ENCODE results near the gene SMG6. TPM values are rescaled to one million over a fixed set of nuclear protein-coding genes. Genes with fewer than 3 reads are reported as not detected.

Gene SMG6
- total RNA-seq, 4 donors from 2014 or later, result 17.9 to 24.0 (median 20.1) TPM

DNA sequence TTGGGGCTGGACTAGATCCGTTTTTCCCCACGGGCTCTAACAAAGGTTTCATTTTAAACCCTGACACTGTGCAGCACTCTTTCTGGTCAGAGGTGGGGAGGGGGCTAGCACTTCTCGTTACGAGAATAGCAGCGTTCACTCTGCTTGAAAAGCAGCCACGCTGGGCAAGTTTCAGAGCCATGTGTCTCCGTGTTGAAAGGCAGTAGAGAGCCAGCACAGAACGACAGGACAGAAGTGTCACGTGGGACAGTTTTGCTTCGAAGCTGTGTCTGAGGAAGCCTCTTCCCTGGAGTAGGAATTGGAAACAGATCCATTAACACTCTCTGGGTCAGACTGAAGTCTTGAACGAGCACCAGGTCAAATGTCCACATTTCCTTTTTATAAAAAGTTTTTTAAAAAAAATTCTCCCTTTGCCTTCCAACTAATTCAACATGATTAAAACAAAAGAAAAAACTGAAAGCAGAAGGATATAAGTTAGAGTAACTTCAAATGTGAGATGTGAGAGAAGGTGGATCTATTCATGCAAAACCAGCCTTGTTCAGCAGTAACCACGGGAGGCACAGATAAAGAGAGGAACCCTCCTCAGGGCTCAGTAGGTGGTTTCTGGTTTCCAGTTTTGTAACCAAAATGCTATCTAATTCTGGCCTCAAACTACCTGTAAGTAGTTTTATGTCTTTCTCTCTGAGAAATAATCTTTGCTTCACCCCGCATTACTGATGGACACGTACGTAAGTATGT is 65.0 kb downstream of the SMG6 start:
- WGBS, 2 donors, result 63 to 66% methylated on average over 13 to 15 of the region's 15 CpGs
- intact Hi-C loops (cut with DNase I), result loop anchor here (10.0 kb wide), 1 partner anchor 64 kb away; no protein-coding TSS in a partner anchor
- H3K27me3 ChIP-seq, result no peaks in the 10 kb centered on the region
- peaks cover 0 to 66% (median 5%) of the 10 kb centered on the region in 3 donors for H3K36me3 ChIP-seq
- DNase-seq, result no peak
- no peak for TF ChIP-seq POLR2A (IDR thresholded peaks at IDR 0.05)
- TF ChIP-seq, protein P1, sequence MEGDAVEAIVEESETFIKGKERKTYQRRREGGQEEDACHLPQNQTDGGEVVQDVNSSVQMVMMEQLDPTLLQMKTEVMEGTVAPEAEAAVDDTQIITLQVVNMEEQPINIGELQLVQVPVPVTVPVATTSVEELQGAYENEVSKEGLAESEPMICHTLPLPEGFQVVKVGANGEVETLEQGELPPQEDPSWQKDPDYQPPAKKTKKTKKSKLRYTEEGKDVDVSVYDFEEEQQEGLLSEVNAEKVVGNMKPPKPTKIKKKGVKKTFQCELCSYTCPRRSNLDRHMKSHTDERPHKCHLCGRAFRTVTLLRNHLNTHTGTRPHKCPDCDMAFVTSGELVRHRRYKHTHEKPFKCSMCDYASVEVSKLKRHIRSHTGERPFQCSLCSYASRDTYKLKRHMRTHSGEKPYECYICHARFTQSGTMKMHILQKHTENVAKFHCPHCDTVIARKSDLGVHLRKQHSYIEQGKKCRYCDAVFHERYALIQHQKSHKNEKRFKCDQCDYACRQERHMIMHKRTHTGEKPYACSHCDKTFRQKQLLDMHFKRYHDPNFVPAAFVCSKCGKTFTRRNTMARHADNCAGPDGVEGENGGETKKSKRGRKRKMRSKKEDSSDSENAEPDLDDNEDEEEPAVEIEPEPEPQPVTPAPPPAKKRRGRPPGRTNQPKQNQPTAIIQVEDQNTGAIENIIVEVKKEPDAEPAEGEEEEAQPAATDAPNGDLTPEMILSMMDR (IDR thresholded peaks at IDR 0.05), result no peak
- peak overlapping the region in 1 of 4 donors; percentile 31 for H3K4me3 ChIP-seq
- H3K9me3 ChIP-seq, result no peaks in the 10 kb centered on the region
- H3K4me1 ChIP-seq, result peaks cover 0 to 70% (median 32%) of the 10 kb centered on the region in 3 donors
- peak overlapping the region; percentile 31 to 83 (median 78) for H3K27ac ChIP-seq

DNA sequence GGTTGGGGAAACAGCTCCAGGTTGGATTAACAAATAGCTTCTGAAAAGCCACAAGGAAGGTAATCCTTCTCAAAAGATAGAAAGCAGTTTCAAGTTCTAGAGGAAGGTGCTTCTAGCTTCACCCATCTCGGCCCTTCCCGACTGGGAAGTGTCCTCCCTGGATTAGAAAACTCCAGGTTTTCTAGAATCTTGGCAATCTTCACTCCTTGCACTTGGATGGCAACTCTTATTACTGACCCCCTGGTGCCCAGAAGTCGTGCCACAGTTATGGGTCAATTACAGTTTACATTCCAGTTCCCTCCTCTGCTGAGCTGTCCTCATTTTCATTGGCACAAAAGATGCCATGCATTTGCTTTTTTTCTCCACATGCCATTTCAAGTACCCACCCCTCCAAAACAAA is 65.6 kb downstream of the SMG6 start:
- TF ChIP-seq, protein P1 (IDR thresholded peaks at IDR 0.05), result no peak
- no peak for TF ChIP-seq POLR2A (IDR thresholded peaks at IDR 0.05)
- H3K9me3 ChIP-seq, result no peaks in the 10 kb centered on the region
- peak overlapping the region in 1 of 4 donors; percentile 31 for H3K4me3 ChIP-seq
- intact Hi-C loops (cut with DNase I), result loop anchor here (10.0 kb wide), 1 partner anchor 63 kb away; no protein-coding TSS in a partner anchor
- H3K36me3 ChIP-seq, result peaks cover 0 to 66% (median 5%) of the 10 kb centered on the region in 3 donors
- DNase-seq, result no peak
- H3K27ac ChIP-seq, result peak overlapping the region; percentile 31 to 83 (median 79)
- 59 to 60% methylated on average over 3 of the region's 3 CpGs for WGBS, 2 donors
- H3K27me3 ChIP-seq, result no peaks in the 10 kb centered on the region
- H3K4me1 ChIP-seq, result peaks cover 0 to 77% (median 32%) of the 10 kb centered on the region in 3 donors

DNA sequence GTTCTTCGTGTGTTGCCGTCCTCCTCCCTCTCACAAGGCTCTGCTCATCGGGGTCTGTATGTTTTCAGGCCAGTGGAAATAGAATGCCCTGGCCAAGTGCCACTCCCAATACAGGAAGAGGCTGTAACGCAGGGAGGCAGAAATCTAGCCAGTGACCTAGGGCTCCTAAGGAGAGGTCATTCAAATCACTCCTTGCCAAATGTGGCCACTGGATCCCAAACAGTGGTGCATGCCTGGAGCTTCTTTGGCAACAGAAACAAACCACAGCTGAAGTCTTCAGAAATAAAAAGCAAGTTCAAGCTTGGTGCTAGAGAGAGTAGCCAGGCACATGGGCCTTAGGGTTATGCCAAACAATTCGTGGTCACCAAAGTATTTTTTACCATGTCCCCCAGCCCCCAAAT is 66.1 kb downstream of the SMG6 start:
- H3K4me3 ChIP-seq, result no peak overlapping the region
- peaks cover 0 to 80% (median 32%) of the 10 kb centered on the region in 3 donors for H3K4me1 ChIP-seq
- peaks cover 0 to 66% (median 5%) of the 10 kb centered on the region in 3 donors for H3K36me3 ChIP-seq
- H3K9me3 ChIP-seq, result no peaks in the 10 kb centered on the region
- TF ChIP-seq, protein P1 (IDR thresholded peaks at IDR 0.05), result no peak
- TF ChIP-seq POLR2A (IDR thresholded peaks at IDR 0.05), result no peak
- DNase-seq, result no peak
- 60 to 63% methylated on average over 4 to 5 of the region's 5 CpGs for WGBS, 2 donors
- no peaks in the 10 kb centered on the region for H3K27me3 ChIP-seq
- intact Hi-C loops (cut with DNase I), result loop anchor here (10.0 kb wide), 1 partner anchor 63 kb away; no protein-coding TSS in a partner anchor
- peak overlapping the region; percentile 31 to 83 (median 79) for H3K27ac ChIP-seq

DNA sequence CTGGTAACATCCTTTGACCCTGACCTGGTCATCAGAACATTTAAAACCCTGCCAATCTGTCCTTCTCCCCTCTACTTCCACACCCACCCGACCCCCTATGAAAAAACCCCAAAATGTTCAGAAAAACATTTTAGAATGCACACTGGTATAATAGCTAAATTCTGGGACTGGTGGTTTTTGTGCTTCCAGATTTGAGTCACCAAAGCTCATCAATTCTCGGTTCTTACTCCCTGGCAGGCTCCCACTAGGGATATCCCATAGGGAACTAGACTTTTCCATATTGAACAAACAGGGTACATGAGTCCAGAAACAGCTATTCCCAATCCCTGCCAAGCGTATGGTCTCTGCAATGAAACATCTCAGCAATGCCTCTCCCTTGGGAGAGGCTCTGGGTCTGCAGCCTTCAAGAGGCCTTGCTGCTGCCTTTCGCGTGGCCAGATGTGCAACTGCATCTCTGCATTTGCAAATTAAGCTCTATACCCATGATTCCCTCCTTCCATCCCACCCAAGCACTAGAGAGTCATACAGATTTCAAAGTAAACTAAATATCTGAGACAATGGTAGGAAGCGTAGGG is 67.7 kb downstream of the SMG6 start:
- no peaks in the 10 kb centered on the region for H3K9me3 ChIP-seq
- peak overlapping the region; percentile 16 to 80 (median 58) for H3K27ac ChIP-seq
- no peak for DNase-seq
- no peak for TF ChIP-seq POLR2A (IDR thresholded peaks at IDR 0.05)
- TF ChIP-seq, protein P1 (IDR thresholded peaks at IDR 0.05), result no peak
- H3K4me1 ChIP-seq, result peaks cover 7 to 95% (median 36%) of the 10 kb centered on the region in 3 donors
- peaks cover 0 to 77% (median 5%) of the 10 kb centered on the region in 3 donors for H3K36me3 ChIP-seq
- intact Hi-C loops (cut with DNase I), result loop anchor here (10.0 kb wide), 1 partner anchor 61 kb away; no protein-coding TSS in a partner anchor
- no peak overlapping the region for H3K4me3 ChIP-seq
- no peaks in the 10 kb centered on the region for H3K27me3 ChIP-seq
- WGBS, 2 donors, result 49 to 78% methylated on average over 5 to 6 of the region's 6 CpGs

DNA sequence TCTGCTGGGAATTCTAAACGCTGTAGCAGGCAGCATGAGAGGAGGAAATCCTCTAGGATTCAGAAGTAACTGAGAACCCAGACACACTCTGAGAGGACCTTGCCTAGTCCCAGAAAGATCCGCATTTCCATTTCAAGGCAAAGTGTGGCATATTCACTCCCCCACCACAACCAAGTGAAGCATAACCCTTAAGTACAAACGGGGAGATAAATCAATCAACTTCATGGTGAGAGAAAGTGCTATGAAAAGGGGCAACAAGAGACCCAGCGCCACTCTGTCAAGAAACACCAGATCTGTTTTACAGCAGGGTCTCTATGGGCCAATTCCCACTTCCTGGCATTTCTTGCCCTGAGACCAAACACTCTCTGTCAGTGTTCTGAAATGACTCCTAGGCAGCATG is 68.3 kb downstream of the SMG6 start:
- no peak for DNase-seq
- peaks cover 7 to 95% (median 34%) of the 10 kb centered on the region in 3 donors for H3K4me1 ChIP-seq
- WGBS, 2 donors, result 72 to 73% methylated on average over 4 of the region's 4 CpGs
- intact Hi-C loops (cut with DNase I), result loop anchor here (10.0 kb wide), 1 partner anchor 60 kb away; no protein-coding TSS in a partner anchor
- no peaks in the 10 kb centered on the region for H3K9me3 ChIP-seq
- H3K4me3 ChIP-seq, result no peak overlapping the region
- H3K36me3 ChIP-seq, result peaks cover 0 to 78% (median 5%) of the 10 kb centered on the region in 3 donors
- no peaks in the 10 kb centered on the region for H3K27me3 ChIP-seq
- no peak for TF ChIP-seq POLR2A (IDR thresholded peaks at IDR 0.05)
- TF ChIP-seq, protein P1 (IDR thresholded peaks at IDR 0.05), result no peak
- peak overlapping the region; percentile 16 to 80 (median 58) for H3K27ac ChIP-seq

Data from esophagus squamous epithelium (tissue), 5 donors.